Measurements from ENCODE around the gene TDRD10. TPM values are rescaled to one million over a fixed set of nuclear protein-coding genes. Genes with fewer than 3 reads are reported as not detected.

The TDRD10 gene
- total and polyA plus RNA-seq, 2 of the 8 experiments (the other 6 are each of a cell fraction or from before 2014, with no cell fraction given): 0.15 to 0.27 TPM

- H3K14ac ChIP-seq (ENCODE audit: insufficient read length): no peak overlapping the region
- no peak overlapping the region for H2BK12ac ChIP-seq (ENCODE audit: low read depth, low read length)
- H4K5ac ChIP-seq (ENCODE audit: insufficient read length, low read depth, low read length): no peak overlapping the region
- ChIA-PET POLR2A (ENCODE audit: partially characterized antibody) (interaction anchor here (0.6 to 3.0 kb wide), 7 partner anchors 9 to 480 kb away, joined by 3 to 23 read pairs (median 5); no protein-coding TSS in a partner anchor), CTCF (ENCODE audit: partially characterized antibody) (interaction anchor here (0.6 to 4.8 kb wide), 7 partner anchors 14 to 494 kb away, joined by 3 to 21 read pairs (median 4); no protein-coding TSS in a partner anchor)
- H3K18ac ChIP-seq (ENCODE audit: extremely low read depth, low read length): no peak overlapping the region
- H4K20me1 ChIP-seq (replicated peaks in 1 of 2; ENCODE audit: control insufficient read depth in 1 of 2, insufficient read depth in 2 of 2, low read length in 2 of 2): peaks cover 9 to 12% of the 10 kb centered on the region in 2 experiments
- H2BK20ac ChIP-seq (ENCODE audit: low read length): no peak overlapping the region
- H3K79me1 ChIP-seq (ENCODE audit: low read depth, low read length): peaks cover 4% of the 10 kb centered on the region; the same call in 1 of the 2 replicates
- 93% methylated on average over 5 of the region's 5 CpGs; no CpG with 5 or more reads in 1 of the 2 experiments for WGBS, 2 experiments (ENCODE audit: extremely low coverage in 1 of 2, insufficient coverage in 1 of 2, insufficient read length in 1 of 2, insufficient replicate concordance in 2 of 2, low coverage in 1 of 2, low lambda C conversion rate in 2 of 2, missing lambda C conversion rate in 1 of 2)
- H3K23me2 ChIP-seq (ENCODE audit: low read depth, low read length): no peaks in the 10 kb centered on the region
- H3K36me3 ChIP-seq (ENCODE audit: control insufficient read depth in 2 of 4, insufficient read depth in 4 of 4, low read length in 3 of 4): peaks cover 48 to 94% (median 77%) of the 10 kb centered on the region in 4 experiments
- H2AFZ ChIP-seq (ENCODE audit: low read length): no peak overlapping the region
- no peaks in the 10 kb centered on the region for H3K27me3 ChIP-seq (replicated peaks in 1 of 4; ENCODE audit: control insufficient read depth in 3 of 4, extremely low read depth in 1 of 4, insufficient read depth in 3 of 4, low read length in 3 of 4)
- no peak overlapping the region for H2BK120ac ChIP-seq (replicated peaks; ENCODE audit: low read depth, low read length)
- no peak overlapping the region for H3K27ac ChIP-seq (ENCODE audit: low read depth, low read length)
- no peak overlapping the region for H2BK5ac ChIP-seq (ENCODE audit: low read depth, low read length)
- H3K9me3 ChIP-seq (ENCODE audit: insufficient read depth in 2 of 2, low read depth in 1 of 2, low read length in 1 of 2): no peaks in the 10 kb centered on the region
- H4K91ac ChIP-seq (replicated peaks; ENCODE audit: insufficient read length, low read length): no peak overlapping the region
- H2BK15ac ChIP-seq (ENCODE audit: low read length): no peak overlapping the region
- H3K56ac ChIP-seq (replicated peaks; ENCODE audit: insufficient read length, low read depth, low read length): no peak overlapping the region
- no peak overlapping the region for H2AK5ac ChIP-seq (ENCODE audit: low read depth, low read length)
- H4K8ac ChIP-seq (ENCODE audit: extremely low read depth, insufficient read depth, low read length): no peak overlapping the region
- no peak overlapping the region for H3K4me3 ChIP-seq (ENCODE audit: extremely low read depth in 1 of 4, insufficient read depth in 2 of 4, low read depth in 3 of 4, low read length in 4 of 4)
- no peak overlapping the region for H3K23ac ChIP-seq (ENCODE audit: insufficient read length)
- FAIRE-seq (no peak), DNase-seq (ENCODE audit: low read depth in 1 of 2, low spot score in 2 of 2) (no peak)
- no peak overlapping the region for H3K9ac ChIP-seq (replicated peaks in 1 of 4; ENCODE audit: extremely low read depth in 1 of 4, low read depth in 3 of 4, low read length in 3 of 4)
- H3K4me2 ChIP-seq (ENCODE audit: insufficient read depth in 1 of 2, low read depth in 2 of 2, low read length in 2 of 2): no peak overlapping the region
- H3K79me2 ChIP-seq (ENCODE audit: control insufficient read depth in 1 of 2, insufficient read depth in 2 of 2, low read length in 2 of 2): no peaks in the 10 kb centered on the region
- H3K4ac ChIP-seq (replicated peaks; ENCODE audit: insufficient read length, low read depth, low read length): no peak overlapping the region
- TF ChIP-seq ATF2 (IDR thresholded peaks at IDR 0.05; ENCODE audit: low read length): no peak
- TF ChIP-seq EGR1 (IDR thresholded peaks at IDR 0.05; ENCODE audit: borderline replicate concordance, low read depth, low read length): no peak
- TF ChIP-seq RBBP5 (IDR thresholded peaks at IDR 0.05; ENCODE audit: borderline replicate concordance, low read depth, low read length): no peak
- no peak for TF ChIP-seq CTBP2 (IDR thresholded peaks at IDR 0.05; ENCODE audit: borderline replicate concordance, insufficient read depth, insufficient read length, low read length)
- no peak for TF ChIP-seq SUZ12 (IDR thresholded peaks at IDR 0.05; ENCODE audit: low read length)
- H3K4me1 ChIP-seq (replicated peaks in 1 of 4; ENCODE audit: control insufficient read depth in 3 of 4, insufficient read depth in 4 of 4, low read length in 3 of 4): no peaks in the 10 kb centered on the region
Measured at GRCh38 chr1:154590756-154591155, 88.7 kb downstream of the TDRD10 start.

Measured in H1 (cell line).